Neural cell (in vitro differentiated cells): ENCODE results near the gene MACROH2A2. TPM values are rescaled to one million over a fixed set of nuclear protein-coding genes. Genes with fewer than 3 reads are reported as not detected.
A peak's percentile ranks its signal among the peaks of the same experiment; 100 is the strongest.

Source experiments
- H2AFZ ChIP-seq: fragments of 200-600, 300-800 bp; sonication (generic), shearing (Covaris generic); 2 replicates; pipeline ENCODE4 v1.6.0; 2014; ENCODE audit warnings: low read depth, mild to moderate bottlenecking, antibody characterized with exemption, low read length, moderate library complexity
- H3F3A ChIP-seq: fragments of 200-600 bp; shearing (Covaris generic); 2 replicates; pipeline ENCODE4 v1.6.1; 2016; ENCODE audit warnings: mild to moderate bottlenecking, moderate library complexity, mixed read lengths, antibody characterized with exemption, low read length; ENCODE audit not compliant: insufficient read depth, poor library complexity, severe bottlenecking
- H3K27ac ChIP-seq: fragments of 200-600, 300-800 bp; sonication (generic), shearing (Covaris generic); 2 replicates; pipeline ENCODE4 v1.5.1; 2014; ENCODE audit warnings: mild to moderate bottlenecking, low read length, moderate library complexity
- H3K27me3 ChIP-seq: fragments of 300-800, 200-600 bp; sonication (generic), shearing (Covaris generic); 2 replicates; pipeline ENCODE4 v1.6.0; 2014; ENCODE audit warnings: mild to moderate bottlenecking, low read depth, low read length, moderate library complexity; ENCODE audit not compliant: insufficient read depth
- H3K36me3 ChIP-seq: fragments of 300-800, 200-600 bp; sonication (generic), shearing (Covaris generic); 2 replicates; pipeline ENCODE4 v1.5.1; 2014; ENCODE audit warnings: mild to moderate bottlenecking, antibody characterized with exemption, low read length, moderate library complexity; ENCODE audit not compliant: insufficient read depth
- H3K4me2 ChIP-seq: fragments of 300-800, 200-600 bp; sonication (generic), shearing (Covaris generic); 2 replicates; pipeline ENCODE4 v1.6.0; 2014; ENCODE audit warnings: mild to moderate bottlenecking, low read length
- H3K4me3 ChIP-seq: fragments of 300-800, 200-600 bp; sonication (generic), shearing (Covaris generic); 2 replicates; pipeline ENCODE4 v1.5.1; 2014; ENCODE audit warnings: mild to moderate bottlenecking, low read length, moderate library complexity
- H3K79me2 ChIP-seq: fragments of 200-600 bp; shearing (Covaris generic); replicated peaks from 2 replicates; pipeline ENCODE4 v1.6.0; 2014; ENCODE audit warnings: mild to moderate bottlenecking, low read length, moderate library complexity; ENCODE audit not compliant: insufficient read depth
- H3K9ac ChIP-seq: fragments of 300-800, 200-600 bp; sonication (generic), shearing (Covaris generic); 2 replicates; pipeline ENCODE4 v1.6.1; 2016; ENCODE audit warnings: mild to moderate bottlenecking, low read length, mixed read lengths
- H3K9me2 ChIP-seq: fragments of 200-600 bp; shearing (Covaris generic); 2 replicates; pipeline ENCODE4 v1.6.1; 2016; ENCODE audit warnings: mild to moderate bottlenecking, low read length, mixed read lengths; ENCODE audit not compliant: insufficient read depth
- H3K9me3 ChIP-seq: fragments of 200-600, 300-800 bp; sonication (generic), shearing (Covaris generic); 2 replicates; pipeline ENCODE4 v1.6.1; 2016; ENCODE audit warnings: mild to moderate bottlenecking, mixed run types, low read length, moderate library complexity, mixed read lengths
- H4K20me1 ChIP-seq: fragments of 200-600 bp; shearing (Covaris generic); 2 replicates; pipeline ENCODE4 v1.6.1; 2016; ENCODE audit warnings: mild to moderate bottlenecking, mixed run types; ENCODE audit not compliant: insufficient read depth
- CTCF ChIP-seq: fragments of 450-650 bp; IDR thresholded peaks from 2 replicates; pipeline ENCODE4 v1.5.1; 2014; ENCODE audit warnings: antibody characterized with exemption, mild to moderate bottlenecking, moderate library complexity; ENCODE audit not compliant: poor library complexity, severe bottlenecking
- EP300 ChIP-seq: fragments of 450-650 bp; conservative IDR thresholded peaks from 2 replicates; pipeline ENCODE4 v1.6.1; 2014; ENCODE audit warnings: antibody characterized with exemption, mild to moderate bottlenecking, moderate library complexity; ENCODE audit not compliant: poor library complexity, severe bottlenecking
- EZH2 ChIP-seq: fragments of 200-600, 300-800 bp; shearing (Covaris generic), sonication (generic); IDR thresholded peaks from 2 replicates; pipeline ENCODE4 v1.6.1; 2014; ENCODE audit warnings: antibody characterized with exemption, low read length, borderline replicate concordance, mild to moderate bottlenecking; ENCODE audit not compliant: insufficient read depth, poor library complexity, severe bottlenecking
- MXI1 ChIP-seq: fragments of 450-650 bp; conservative IDR thresholded peaks from 2 replicates; pipeline ENCODE4 v1.6.1; 2014; ENCODE audit warnings: antibody characterized with exemption, mild to moderate bottlenecking; ENCODE audit not compliant: poor library complexity, severe bottlenecking
- POLR2AphosphoS5 ChIP-seq: IDR thresholded peaks from 2 replicates; pipeline ENCODE4 v1.6.1; 2012
- RAD21 ChIP-seq: fragments of 450-650 bp; conservative IDR thresholded peaks from 2 replicates; pipeline ENCODE4 v1.6.1; 2014; ENCODE audit warnings: antibody characterized with exemption, mild to moderate bottlenecking, moderate library complexity
- REST ChIP-seq: IDR thresholded peaks from 2 replicates; pipeline ENCODE4 v1.6.1; 2012; ENCODE audit warnings: borderline replicate concordance
- SMC3 ChIP-seq: fragments of 450-650 bp; conservative IDR thresholded peaks from 2 replicates; pipeline ENCODE4 v1.6.1; 2014; ENCODE audit warnings: antibody characterized with exemption, mild to moderate bottlenecking, moderate library complexity; ENCODE audit not compliant: poor library complexity
- TAF1 ChIP-seq: IDR thresholded peaks from 2 replicates; pipeline ENCODE4 v1.6.1; 2012; ENCODE audit warnings: low read depth
- polyA plus RNA-seq: library from polyadenylated mRNA; depleted of rRNA; stranded (reverse); fragments of >200 nt; gene quantifications from 2 replicates; pipeline ENCODE4 v1.2.3, GENCODE V29; 2014

The MACROH2A2 gene
- polyA plus RNA-seq, 1 donor from 2014 or later, result 173 TPM

GRCh38 chr10:70144372-70145110 is 91.9 kb downstream of the MACROH2A2 start:
- peak overlapping the region; percentile 82 for H3K4me3 ChIP-seq
- H3K9ac ChIP-seq, result peak overlapping the region; percentile 87
- H3K27me3 ChIP-seq, result no peaks in the 10 kb centered on the region
- H3K79me2 ChIP-seq, result no peaks in the 10 kb centered on the region
- H2AFZ ChIP-seq, result no peak overlapping the region
- TF ChIP-seq SMC3, result no peak
- TF ChIP-seq TAF1, result no peak
- TF ChIP-seq EP300, result no peak
- no peak for TF ChIP-seq RAD21
- TF ChIP-seq EZH2, result no peak
- no peak for TF ChIP-seq POLR2AphosphoS5
- H3F3A ChIP-seq, result peaks cover 8% of the 10 kb centered on the region
- no peaks in the 10 kb centered on the region for H3K9me3 ChIP-seq
- H3K9me2 ChIP-seq, result no peaks in the 10 kb centered on the region
- H4K20me1 ChIP-seq, result no peaks in the 10 kb centered on the region
- H3K27ac ChIP-seq, result peak overlapping the region; percentile 91
- no peaks in the 10 kb centered on the region for H3K36me3 ChIP-seq
- peak overlapping the region; percentile 25 for H3K4me2 ChIP-seq

- H2AFZ ChIP-seq, result no peak overlapping the region
- H3K9ac ChIP-seq, result peak overlapping the region; percentile 87
- peak overlapping the region; percentile 82 for H3K4me3 ChIP-seq
- H3K27ac ChIP-seq, result peak overlapping the region; percentile 91
- no peaks in the 10 kb centered on the region for H3K79me2 ChIP-seq
- no peaks in the 10 kb centered on the region for H3K9me3 ChIP-seq
- peaks cover 8% of the 10 kb centered on the region for H3F3A ChIP-seq
- H3K27me3 ChIP-seq, result no peaks in the 10 kb centered on the region
- H4K20me1 ChIP-seq, result no peaks in the 10 kb centered on the region
- no peaks in the 10 kb centered on the region for H3K9me2 ChIP-seq
- TF ChIP-seq REST (no peak), TAF1 (no peak), MXI1 (no peak), POLR2AphosphoS5 (no peak), EZH2 (no peak), RAD21 (no peak), EP300 (no peak), SMC3 (no peak), CTCF (no peak)
- H3K36me3 ChIP-seq, result no peaks in the 10 kb centered on the region
- peak overlapping the region; percentile 25 for H3K4me2 ChIP-seq
Observed at GRCh38 chr10:70145166-70145665, 92.6 kb downstream of the MACROH2A2 start.
